ENCODE measurements around the gene CARD9.

GRCh38 chr9:136339173-136339957 lies 34.1 kb downstream of the CARD9 start:
- no peak for TF ChIP-seq POLR2AphosphoS5 (IDR thresholded peaks at IDR 0.05)
- TF ChIP-seq, protein P1, sequence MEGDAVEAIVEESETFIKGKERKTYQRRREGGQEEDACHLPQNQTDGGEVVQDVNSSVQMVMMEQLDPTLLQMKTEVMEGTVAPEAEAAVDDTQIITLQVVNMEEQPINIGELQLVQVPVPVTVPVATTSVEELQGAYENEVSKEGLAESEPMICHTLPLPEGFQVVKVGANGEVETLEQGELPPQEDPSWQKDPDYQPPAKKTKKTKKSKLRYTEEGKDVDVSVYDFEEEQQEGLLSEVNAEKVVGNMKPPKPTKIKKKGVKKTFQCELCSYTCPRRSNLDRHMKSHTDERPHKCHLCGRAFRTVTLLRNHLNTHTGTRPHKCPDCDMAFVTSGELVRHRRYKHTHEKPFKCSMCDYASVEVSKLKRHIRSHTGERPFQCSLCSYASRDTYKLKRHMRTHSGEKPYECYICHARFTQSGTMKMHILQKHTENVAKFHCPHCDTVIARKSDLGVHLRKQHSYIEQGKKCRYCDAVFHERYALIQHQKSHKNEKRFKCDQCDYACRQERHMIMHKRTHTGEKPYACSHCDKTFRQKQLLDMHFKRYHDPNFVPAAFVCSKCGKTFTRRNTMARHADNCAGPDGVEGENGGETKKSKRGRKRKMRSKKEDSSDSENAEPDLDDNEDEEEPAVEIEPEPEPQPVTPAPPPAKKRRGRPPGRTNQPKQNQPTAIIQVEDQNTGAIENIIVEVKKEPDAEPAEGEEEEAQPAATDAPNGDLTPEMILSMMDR (IDR thresholded peaks at IDR 0.05): peak; percentile 46 to 77

Measured in suprapubic skin (tissue), 3 donors.